ENCODE data around the gene ZNF407.

Gene ZNF407

GRCh38 chr18:74631212-74631611 is 33.5 kb downstream of the ZNF407 start:
- no peak for DNase-seq (ENCODE audit: low spot score)

GRCh38 chr18:74631623-74632350 is 34.1 kb downstream of the ZNF407 start:
- DNase-seq (ENCODE audit: low spot score): no peak

GRCh38 chr18:74632351-74632679 is 34.6 kb downstream of the ZNF407 start:
- DNase-seq (ENCODE audit: low spot score): no peak

GRCh38 chr18:74632856-74633255 is 35.2 kb downstream of the ZNF407 start:
- DNase-seq (ENCODE audit: low spot score): no peak

- DNase-seq (ENCODE audit: low spot score): no peak
Observed at GRCh38 chr18:74633652-74634352, 36.1 kb downstream of the ZNF407 start.

- DNase-seq (ENCODE audit: low spot score): no peak
Observed at GRCh38 chr18:74635224-74635975, 37.7 kb downstream of the ZNF407 start.

- DNase-seq (ENCODE audit: low spot score): no peak
Observed at GRCh38 chr18:74637070-74637469, 39.4 kb downstream of the ZNF407 start.

- DNase-seq (ENCODE audit: low spot score): no peak
Observed at GRCh38 chr18:74638210-74638609, 40.5 kb downstream of the ZNF407 start.

- no peak for DNase-seq (ENCODE audit: low spot score)
Observed at GRCh38 chr18:74644713-74645112, 47.0 kb downstream of the ZNF407 start.

- no peak for DNase-seq (ENCODE audit: low spot score)
Observed at GRCh38 chr18:74645679-74646078, 48.0 kb downstream of the ZNF407 start.

- no peak for DNase-seq (ENCODE audit: low spot score)
Observed at GRCh38 chr18:74651327-74652128, 53.9 kb downstream of the ZNF407 start.

- DNase-seq (ENCODE audit: low spot score): peak; percentile 51
Observed at GRCh38 chr18:74652392-74652988, 54.8 kb downstream of the ZNF407 start.

GRCh38 chr18:74654638-74655037 is 57.0 kb downstream of the ZNF407 start:
- no peak for DNase-seq (ENCODE audit: low spot score)

GRCh38 chr18:74661008-74661407 is 63.3 kb downstream of the ZNF407 start:
- DNase-seq (ENCODE audit: low spot score): no peak

- DNase-seq (ENCODE audit: low spot score): no peak
Observed at GRCh38 chr18:74661691-74662090, 64.0 kb downstream of the ZNF407 start.

GRCh38 chr18:74662622-74663021 is 65.0 kb downstream of the ZNF407 start:
- DNase-seq (ENCODE audit: low spot score): no peak

GRCh38 chr18:74665346-74665745 is 67.7 kb downstream of the ZNF407 start:
- no peak for DNase-seq (ENCODE audit: low spot score)

- no peak for DNase-seq (ENCODE audit: low spot score)
Observed at GRCh38 chr18:74665905-74666304, 68.2 kb downstream of the ZNF407 start.

GRCh38 chr18:74669136-74669798 is 71.6 kb downstream of the ZNF407 start:
- DNase-seq (ENCODE audit: low spot score): no peak

GRCh38 chr18:74672371-74672770 is 74.7 kb downstream of the ZNF407 start:
- DNase-seq (ENCODE audit: low spot score): no peak

- no peak for DNase-seq (ENCODE audit: low spot score)
Observed at GRCh38 chr18:74674487-74674886, 76.8 kb downstream of the ZNF407 start.

Measured in cerebellar cortex (tissue), 1 donor.